K562 (cell line): ENCODE results near the gene EVL.

Experiments used
- ARID1B ChIP-seq: fragments of 450-650 bp; IDR thresholded peaks from 2 replicates; pipeline ENCODE4 v1.6.1; 2016; ENCODE audit warnings: antibody characterized with exemption, mild to moderate bottlenecking, inconsistent platforms
- CEBPG ChIP-seq, 3 experiments: fragments of 200-800 bp in 1 of 3; sonication (Bioruptor generic) in 1 of 3; sonication (generic) in 1 of 3; formaldehyde crosslinking in 1 of 3; IDR thresholded peaks in 2 of 3; conservative IDR thresholded peaks in 1 of 3; 2 replicates each; pipeline versions ENCODE4 v1.6.1 to v1.8.0; 2016 to 2022; ENCODE audit warnings: missing compliant biosample characterization in 2 of 3, missing genetic modification characterization in 2 of 3, mild to moderate bottlenecking in 1 of 3, missing genetic modification reagents in 1 of 3
- CTCF ChIP-seq, 3 experiments: IDR thresholded peaks in 2 of 3; conservative IDR thresholded peaks in 1 of 3; 2 replicates each; pipeline ENCODE4 v1.5.1; 2011 to 2012; ENCODE audit warnings: low read length in 3 of 3, mild to moderate bottlenecking in 3 of 3, control low read depth in 2 of 3, improper control_type of control experiment in 1 of 3, inconsistent platforms in 1 of 3, low read depth in 1 of 3, mixed read lengths in 1 of 3, moderate library complexity in 1 of 3; ENCODE audit not compliant: insufficient read depth in 2 of 3
- GABPA ChIP-seq: fragments of 200-800 bp; sonication (Bioruptor generic); conservative IDR thresholded peaks from 2 replicates; pipeline ENCODE4 v1.6.1; 2016; ENCODE audit warnings: low read depth, missing genetic modification characterization, missing compliant biosample characterization
- NFYB ChIP-seq: IDR thresholded peaks from 2 replicates; pipeline ENCODE4 v1.6.1; 2011; ENCODE audit warnings: mild to moderate bottlenecking, moderate library complexity; ENCODE audit not compliant: insufficient read length; ENCODE audit errors: extremely low read depth
- ZNF764 ChIP-seq: fragments of 250-450 bp; sonication (Bioruptor Pico); IDR thresholded peaks from 2 replicates; pipeline ENCODE4 v1.4.0; 2020; ENCODE audit warnings: low read depth, mild to moderate bottlenecking, moderate library complexity
- ZNF766 ChIP-seq: fragments of 200-800 bp; sonication (Bioruptor generic); conservative IDR thresholded peaks from 2 replicates; pipeline ENCODE4 v1.6.1; 2016; ENCODE audit warnings: missing genetic modification characterization, missing compliant biosample characterization

GRCh38 chr14:100042286-100042685, 22.9 kb upstream of the EVL start:
- TF ChIP-seq ZNF764 (no peak), GABPA (no peak), CTCF (IDR thresholded peaks at IDR 0.05 in 2 of 3, conservative IDR thresholded peaks at IDR 0.05 in 1 of 3; ENCODE audit: insufficient read depth in 2 of 3, low read depth in 1 of 3, low read length in 3 of 3) (no peak), NFYB (no peak), ARID1B (no peak), CEBPG (CRISPR knock-in tag; IDR thresholded peaks at IDR 0.05) (no peak), CEBPG (tag; conservative IDR thresholded peaks at IDR 0.05 in 1 of 2, IDR thresholded peaks at IDR 0.05 in 1 of 2) (no peak), ZNF766 (CRISPR knock-in tag) (no peak)
